HG03439 (cell line): ENCODE measurements around the gene PLEKHA1.

Experiments used
- ATAC-seq: cut with Tn5 transposase; IDR thresholded peaks from one replicate; pipeline ENCODE4 v1.9.1; 2021; ENCODE audit warnings: mild to moderate bottlenecking, moderate library complexity; ENCODE audit not compliant: unreplicated experiment

The PLEKHA1 gene

GRCh38 chr10:122375679-122376160 is 1.2 kb downstream of the PLEKHA1 start:
- no peak for ATAC-seq

GRCh38 chr10:122376364-122376961 is 2.0 kb downstream of the PLEKHA1 start:
- no peak for ATAC-seq

GRCh38 chr10:122379041-122379440 is 4.5 kb downstream of the PLEKHA1 start:
- no peak for ATAC-seq

- no peak for ATAC-seq
These were observed 5.0 kb downstream of the PLEKHA1 start for GRCh38 chr10:122379537-122379936.

GRCh38 chr10:122380703-122381102 is 6.2 kb downstream of the PLEKHA1 start:
- no peak for ATAC-seq

GRCh38 chr10:122381680-122382079 is 7.2 kb downstream of the PLEKHA1 start:
- no peak for ATAC-seq

GRCh38 chr10:122386514-122386913 is 12.0 kb downstream of the PLEKHA1 start:
- no peak for ATAC-seq

- ATAC-seq = no peak
These were observed 13.1 kb downstream of the PLEKHA1 start for GRCh38 chr10:122387572-122387971.

- ATAC-seq = no peak
These were observed 13.9 kb downstream of the PLEKHA1 start for GRCh38 chr10:122388287-122388997.

GRCh38 chr10:122390271-122390670 is 15.8 kb downstream of the PLEKHA1 start:
- no peak for ATAC-seq

- ATAC-seq = no peak
These were observed 16.2 kb downstream of the PLEKHA1 start for GRCh38 chr10:122390679-122391078.

GRCh38 chr10:122391875-122392274 is 17.4 kb downstream of the PLEKHA1 start:
- ATAC-seq = no peak

GRCh38 chr10:122392835-122393234 is 18.3 kb downstream of the PLEKHA1 start:
- ATAC-seq = no peak

GRCh38 chr10:122393288-122393687 is 18.8 kb downstream of the PLEKHA1 start:
- ATAC-seq = no peak

- no peak for ATAC-seq
These were observed 28.1 kb downstream of the PLEKHA1 start for GRCh38 chr10:122402548-122403131.

GRCh38 chr10:122404576-122404975 is 30.1 kb downstream of the PLEKHA1 start:
- ATAC-seq = no peak

- no peak for ATAC-seq
These were observed 33.0 kb downstream of the PLEKHA1 start for GRCh38 chr10:122407375-122408125.

- ATAC-seq = no peak
These were observed 38.8 kb downstream of the PLEKHA1 start for GRCh38 chr10:122413327-122413726.

- ATAC-seq = no peak
These were observed 43.2 kb downstream of the PLEKHA1 start for GRCh38 chr10:122417667-122418066.

GRCh38 chr10:122419016-122419415 is 44.5 kb downstream of the PLEKHA1 start:
- no peak for ATAC-seq

- no peak for ATAC-seq
These were observed 45.5 kb downstream of the PLEKHA1 start for GRCh38 chr10:122419876-122420623.
